NCI-H1436 (cell line): Measurements from ENCODE around the gene CD36.
"Not testable (repeated sequence)": the region's sequence is repeated elsewhere in the genome, so short reads cannot be mapped to it uniquely, and the experiment has no call there.

Experiments
- DNase-seq: peaks from one replicate; lab custom pipeline; 2025; lab: John Stamatoyannopoulos, UW

Gene CD36

DNA sequence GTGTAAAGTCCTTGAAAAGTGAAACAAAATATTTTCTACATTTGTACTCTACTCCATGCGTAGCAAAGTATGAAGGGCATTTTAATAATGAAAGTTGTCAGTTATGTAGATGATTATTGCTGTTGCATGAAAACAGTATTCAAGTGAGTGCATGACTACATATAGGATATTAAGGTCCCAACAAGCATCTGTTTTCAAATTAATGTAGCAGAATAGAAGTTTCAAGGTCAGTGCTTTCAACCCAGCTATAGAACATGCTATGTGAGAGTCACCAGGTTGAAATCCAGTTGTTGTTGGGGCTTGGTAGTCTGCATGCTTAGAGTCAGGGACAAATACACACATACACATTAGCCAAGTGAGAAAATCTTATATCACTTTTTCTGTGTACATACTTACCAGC is 14.8 kb downstream of the CD36 start:
- no peak for DNase-seq

DNA sequence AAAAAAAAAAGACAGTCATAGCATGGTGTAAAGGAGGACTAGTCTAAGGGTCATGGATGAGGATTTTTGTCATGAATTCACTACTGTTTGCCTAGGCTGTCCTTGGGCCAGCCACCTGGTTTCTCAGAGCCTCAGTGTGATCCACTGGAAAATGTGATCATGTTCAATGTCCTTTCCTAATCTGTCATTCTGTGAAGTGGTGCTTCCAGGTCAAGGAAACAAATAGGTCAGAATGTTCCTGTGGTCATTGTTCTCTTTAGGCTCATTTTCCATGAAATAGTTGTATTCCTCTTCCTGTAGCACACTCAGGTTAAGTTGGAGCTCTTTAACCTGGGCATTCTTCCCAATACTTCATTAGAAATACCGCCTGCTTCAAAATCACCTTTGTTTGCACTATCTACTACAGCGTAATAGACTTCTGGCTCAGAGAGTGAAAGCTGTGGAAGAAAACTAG is 16.5 kb downstream of the CD36 start:
- no peak for DNase-seq

DNA sequence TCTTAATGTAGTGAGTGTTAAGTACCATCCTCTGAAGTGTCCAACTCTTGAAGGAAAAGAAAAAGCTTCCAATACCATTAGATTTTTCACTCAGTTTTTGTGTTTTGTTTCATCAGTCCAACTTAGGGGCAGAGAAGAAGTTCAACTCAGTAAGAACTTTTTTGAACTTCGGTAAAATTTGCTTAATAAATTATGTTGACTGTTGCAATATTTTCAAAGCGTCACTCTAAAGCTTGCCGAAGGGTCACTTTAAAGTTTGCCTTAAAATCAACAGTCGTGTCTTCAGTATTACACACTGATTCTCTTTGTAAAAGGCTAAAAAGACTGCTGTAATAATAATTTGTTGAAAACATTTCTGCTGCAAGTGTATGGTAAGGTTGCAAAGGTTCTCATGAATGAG is 17.6 kb downstream of the CD36 start:
- no peak for DNase-seq

DNA sequence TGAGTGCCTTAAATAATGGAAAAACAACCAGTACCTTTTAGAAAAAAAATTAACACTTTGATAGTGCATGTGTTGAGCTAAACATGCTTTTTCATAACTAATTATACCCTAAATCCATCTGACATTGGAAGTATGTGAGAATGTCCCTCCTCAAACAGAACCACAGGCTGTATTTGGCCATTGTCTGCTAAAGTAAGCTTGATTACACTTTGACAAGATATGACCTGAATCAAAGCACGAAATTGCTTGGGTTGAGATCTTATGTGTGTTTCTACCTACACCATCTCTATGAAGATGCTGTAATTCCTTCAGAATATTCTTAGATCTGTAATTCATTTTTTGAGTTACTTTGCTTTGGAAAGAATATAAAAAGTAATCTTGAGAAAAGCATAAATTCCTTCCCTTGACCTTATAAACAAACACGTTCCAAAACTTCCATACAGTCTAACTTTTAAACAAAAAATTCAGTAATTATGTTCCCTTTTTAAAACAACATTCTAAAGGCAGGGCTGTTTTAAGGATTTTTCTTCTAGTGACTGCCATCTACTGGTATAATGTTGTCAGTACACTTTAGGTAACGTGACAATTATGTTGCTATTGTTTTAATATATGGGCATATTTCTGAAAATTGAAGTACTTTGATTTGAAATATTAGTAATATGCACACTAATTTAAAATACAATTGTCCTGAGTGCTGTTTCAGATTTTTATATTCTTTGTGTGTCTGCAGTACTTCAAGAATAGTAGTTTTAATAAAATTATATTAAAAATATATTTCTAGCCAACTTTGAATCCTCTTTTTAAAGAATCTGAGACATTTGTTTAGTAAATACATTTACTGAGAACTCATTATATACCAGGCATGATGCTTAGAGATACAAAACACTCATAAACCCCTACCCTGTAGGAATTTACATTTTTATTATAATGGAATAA is 20.9 kb downstream of the CD36 start:
- peak; percentile 34 for DNase-seq

DNA sequence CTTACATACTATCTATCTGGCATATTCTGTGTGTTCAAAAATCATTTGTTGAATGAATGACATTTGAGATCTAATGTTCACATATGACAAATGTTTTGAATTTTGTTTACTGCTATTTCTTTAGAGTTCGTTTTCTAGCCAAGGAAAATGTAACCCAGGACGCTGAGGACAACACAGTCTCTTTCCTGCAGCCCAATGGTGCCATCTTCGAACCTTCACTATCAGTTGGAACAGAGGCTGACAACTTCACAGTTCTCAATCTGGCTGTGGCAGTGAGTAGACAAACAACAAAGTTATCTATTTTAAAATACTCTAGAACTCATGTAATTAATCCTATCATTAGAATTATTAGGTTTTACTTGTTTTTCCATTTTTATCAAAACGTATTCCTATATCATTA is 22.5 kb downstream of the CD36 start:
- no peak for DNase-seq

DNA sequence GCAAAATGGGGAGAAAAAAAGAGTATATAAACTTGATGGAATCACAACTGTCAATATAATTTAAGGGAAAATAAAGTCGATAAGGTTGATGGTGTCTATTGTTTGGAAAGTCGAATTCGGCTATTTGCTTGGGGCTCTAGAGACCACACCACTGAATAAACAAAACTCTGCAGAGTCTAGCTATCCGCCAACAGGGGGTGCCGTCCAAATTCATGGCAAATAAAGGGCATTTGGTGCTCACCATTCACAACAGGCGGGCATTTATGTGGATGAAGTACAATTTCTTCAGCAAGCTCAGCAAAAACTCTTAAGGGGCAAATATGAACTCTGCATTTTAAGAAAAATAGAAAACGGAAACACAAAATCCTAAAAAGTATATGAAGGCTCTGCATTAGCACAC is 23.3 kb downstream of the CD36 start:
- DNase-seq, result no peak

DNA sequence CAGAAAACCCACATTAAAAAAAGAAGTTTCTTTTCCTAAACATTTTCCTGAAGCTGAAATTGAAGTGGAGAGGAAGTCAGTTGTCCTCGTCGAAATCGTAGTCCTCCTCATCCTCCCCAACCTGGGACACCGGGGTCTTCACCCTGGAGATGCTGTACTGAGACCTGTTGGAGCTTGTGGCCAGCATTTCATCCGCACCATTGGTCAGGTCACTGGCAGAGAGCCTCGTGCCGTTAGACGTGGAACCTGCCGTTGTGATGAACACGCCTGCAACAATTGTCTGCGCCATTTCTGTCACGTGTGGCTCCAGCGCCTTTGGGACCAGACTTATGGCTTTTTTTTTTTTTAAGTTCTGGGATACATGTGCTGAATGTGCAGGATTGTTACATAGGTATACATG is 23.8 kb downstream of the CD36 start:
- DNase-seq, result no peak

DNA sequence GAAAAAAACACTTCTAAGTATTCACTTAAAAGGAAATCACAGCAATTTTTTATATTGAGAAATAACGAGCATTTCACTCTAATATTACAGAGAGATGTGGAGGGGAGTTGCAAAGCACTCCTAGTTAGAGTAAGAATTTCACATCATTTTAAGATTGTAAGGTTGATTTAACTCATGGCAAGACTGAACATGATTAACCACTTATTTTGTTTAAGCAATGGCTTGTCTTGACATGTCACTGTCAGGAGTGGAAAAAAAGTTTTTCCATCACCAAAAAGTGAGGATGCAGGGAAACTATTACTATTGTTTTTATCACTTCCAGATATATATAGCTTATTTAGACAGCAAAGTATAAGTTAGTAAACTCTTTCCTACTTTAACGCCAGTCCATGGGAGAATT is 27.1 kb downstream of the CD36 start:
- no peak for DNase-seq

DNA sequence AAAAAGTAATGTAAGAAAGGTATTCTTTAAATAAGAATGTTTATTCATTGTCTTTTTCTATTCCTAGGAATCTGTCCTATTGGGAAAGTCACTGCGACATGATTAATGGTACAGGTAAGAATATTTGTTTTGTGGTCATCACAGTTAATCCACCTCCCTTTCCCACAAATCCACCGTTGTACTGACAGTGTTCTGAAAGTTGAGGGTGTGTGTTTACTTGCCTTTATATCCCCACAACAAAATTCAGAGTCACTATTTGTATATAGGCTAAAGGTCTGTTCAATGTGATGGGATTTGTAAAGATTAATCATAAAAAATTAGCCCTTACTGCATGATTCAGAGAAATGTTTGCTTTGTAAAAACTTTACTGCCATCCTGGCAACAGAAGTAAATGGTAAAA is 27.9 kb downstream of the CD36 start:
- DNase-seq, result no peak

DNA sequence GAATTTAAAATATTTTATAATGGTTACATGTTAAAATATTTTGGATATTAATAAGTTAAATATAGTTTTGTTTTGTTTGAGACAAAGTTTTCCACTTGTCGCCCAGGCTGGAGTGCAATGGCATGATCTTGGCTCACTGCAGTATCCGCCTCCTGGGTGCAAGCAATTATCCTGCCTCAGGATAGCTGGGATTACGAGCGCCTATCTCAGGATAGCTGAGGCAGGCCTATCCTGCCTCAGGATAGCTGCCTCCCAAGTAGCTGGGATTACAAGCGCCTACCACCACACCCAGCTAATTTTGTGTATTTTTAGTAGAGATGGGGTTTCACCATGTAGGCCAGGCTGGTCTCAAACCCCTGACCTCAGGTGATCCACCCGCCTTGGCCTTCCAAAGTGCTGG is 30.9 kb downstream of the CD36 start:
- DNase-seq, result not testable (repeated sequence)

DNA sequence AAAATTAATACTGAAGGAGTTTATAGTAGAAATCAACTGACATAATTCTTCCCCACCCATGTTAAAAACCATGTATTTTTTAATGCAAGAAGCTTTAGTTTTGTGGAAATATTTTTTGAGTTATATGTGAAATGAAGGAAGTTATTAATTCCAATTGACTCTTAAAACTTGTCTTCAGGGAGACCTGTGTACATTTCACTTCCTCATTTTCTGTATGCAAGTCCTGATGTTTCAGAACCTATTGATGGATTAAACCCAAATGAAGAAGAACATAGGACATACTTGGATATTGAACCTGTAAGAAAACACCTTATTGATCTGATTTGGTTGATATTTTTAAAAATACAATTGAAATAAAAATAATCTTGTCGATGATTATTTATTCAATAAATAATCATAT is 33.3 kb downstream of the CD36 start:
- no peak for DNase-seq

DNA sequence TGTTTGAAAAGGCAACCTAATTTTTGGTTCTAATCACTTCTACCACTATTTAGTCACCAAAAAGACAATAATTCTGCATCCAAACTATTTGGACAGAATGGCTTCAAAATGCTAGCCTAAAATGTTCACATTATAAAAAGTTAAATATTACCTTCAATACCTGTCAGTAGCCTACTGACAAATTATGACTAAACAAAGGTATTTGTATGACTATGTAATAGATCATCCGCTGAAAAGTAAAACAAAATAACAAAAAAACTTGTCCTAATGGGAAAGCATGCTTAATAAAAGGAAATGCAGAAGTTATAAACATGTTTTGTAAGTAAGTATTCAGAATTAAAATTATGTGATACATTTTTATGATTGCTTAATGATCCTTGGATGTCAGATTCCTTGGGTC is 36.6 kb downstream of the CD36 start:
- DNase-seq, result no peak

DNA sequence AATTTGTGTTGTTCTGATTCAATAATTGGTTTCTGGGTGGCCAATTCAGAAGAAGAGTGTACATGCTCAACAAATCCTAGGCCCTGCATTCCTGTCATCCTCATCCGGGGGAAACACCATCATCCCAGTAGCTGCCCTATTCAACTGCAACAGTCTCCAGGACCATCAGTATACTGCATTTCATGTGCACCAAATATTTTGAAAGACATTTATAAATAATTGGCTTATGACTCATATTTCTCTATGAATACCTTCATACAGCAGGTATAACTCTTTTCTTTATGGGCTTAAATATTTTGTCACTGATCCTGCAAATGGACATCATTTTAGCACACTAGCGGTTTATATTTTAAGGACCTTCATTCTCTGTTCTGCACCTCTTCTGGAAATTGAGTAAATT is 38.0 kb downstream of the CD36 start:
- no peak for DNase-seq

DNA sequence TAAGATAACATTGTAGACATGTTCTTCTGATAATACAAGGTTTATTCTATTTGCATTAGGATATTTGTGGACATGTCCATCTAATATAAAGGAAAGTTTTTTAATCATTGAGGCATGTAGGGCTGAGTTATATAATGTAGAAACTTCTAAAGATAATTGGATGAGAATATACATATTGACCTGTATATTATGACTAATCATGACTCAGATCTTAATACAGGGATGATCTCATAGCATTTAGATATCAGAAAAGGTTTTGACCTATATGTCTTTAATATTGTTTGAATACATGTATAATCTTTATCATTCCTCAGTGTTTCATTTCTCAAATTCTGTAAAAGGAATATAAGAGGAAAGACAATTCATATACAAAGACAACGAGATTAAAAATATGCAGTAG is 39.2 kb downstream of the CD36 start:
- no peak for DNase-seq

DNA sequence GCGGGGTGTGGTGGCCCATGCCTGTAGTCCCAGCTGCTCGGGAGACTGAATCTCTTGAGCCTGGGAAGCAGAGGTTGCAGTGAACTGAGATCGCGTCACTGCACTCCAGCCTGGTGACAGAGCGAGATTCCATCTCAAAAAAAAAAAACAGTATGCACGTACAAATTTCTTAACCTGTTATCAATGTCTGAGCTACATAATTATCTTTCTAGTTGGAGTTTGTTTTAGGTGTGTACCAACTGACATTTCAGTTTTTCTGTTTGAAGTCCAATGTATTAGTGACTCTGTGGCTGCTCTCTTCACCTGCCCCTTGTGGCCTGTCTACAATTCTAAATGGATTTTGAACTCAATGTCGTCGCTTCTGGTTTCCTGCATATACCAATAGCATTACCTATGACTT is 40.3 kb downstream of the CD36 start:
- no peak for DNase-seq

DNA sequence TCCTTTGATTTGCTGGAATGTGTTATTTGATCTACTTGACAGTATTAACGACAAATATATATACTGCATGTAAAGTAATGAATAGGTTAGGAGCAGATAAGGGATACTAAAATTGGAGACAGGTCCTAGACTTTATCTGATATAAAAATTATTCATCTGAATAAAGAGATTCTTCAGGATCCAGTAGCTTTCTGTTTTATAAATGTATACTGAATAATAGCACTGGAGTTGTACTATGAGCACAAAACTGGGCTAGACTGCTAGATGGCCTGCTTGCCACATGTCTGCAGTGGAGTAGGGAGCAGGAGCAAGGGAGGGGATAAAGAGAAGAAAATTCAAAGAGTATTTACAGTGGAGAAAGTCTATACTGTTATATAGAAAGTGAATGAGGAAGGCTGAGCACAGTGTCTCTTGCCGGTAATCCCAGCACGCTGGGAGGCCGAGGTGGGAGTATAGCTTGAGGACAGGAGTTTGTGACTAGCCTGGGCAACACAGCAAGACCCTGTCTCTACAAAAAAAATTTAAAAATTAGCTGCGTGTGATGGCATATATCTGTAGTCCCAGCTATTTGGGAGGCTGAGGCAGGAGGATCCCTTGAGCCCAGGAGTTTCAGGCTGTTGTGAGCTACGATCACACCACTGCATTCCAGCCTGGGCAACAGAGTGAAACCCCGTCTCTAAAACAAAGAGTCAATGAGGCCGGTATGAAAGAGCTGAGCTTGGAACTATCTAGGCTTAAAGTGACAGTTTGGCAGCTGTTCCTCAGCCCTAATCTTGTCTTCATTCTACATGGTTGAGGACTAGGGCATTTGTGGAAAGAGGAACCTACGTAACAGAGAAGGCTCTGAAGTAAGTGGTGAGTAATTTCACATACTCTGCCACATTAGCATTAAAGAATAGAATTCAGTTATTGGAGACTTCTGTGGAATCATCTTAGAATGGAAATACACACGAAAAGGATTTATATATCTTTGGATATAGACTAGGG is 41.8 kb downstream of the CD36 start:
- DNase-seq, result no peak

DNA sequence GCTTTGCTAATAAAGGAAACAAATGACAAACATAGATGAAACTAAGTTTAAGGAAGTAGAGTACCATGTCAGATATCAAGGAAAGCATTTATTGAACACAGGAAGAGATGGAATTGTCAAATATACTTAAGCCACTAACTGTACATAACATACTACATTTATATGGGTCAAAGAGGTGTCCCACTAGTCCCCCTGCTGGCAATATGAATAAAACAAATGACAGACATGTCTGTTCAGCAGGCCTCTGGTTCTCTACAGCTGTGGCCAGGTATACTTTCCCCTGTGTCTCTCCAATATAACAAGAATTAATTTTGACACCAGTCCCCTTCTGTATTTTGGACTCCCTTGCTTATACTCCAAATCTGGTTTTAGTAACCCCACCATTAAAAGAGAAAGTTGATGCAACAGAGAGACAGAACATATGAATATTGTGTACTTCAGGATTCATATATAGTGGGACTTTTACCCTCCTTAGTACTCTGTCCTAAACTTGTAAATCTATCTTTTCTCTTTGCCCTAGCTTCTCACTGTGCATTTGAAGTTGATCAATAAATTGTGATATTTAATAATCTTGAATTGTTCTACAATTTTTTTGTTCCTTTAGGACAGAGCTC is 42.9 kb downstream of the CD36 start:
- DNase-seq, result peak; percentile 43

DNA sequence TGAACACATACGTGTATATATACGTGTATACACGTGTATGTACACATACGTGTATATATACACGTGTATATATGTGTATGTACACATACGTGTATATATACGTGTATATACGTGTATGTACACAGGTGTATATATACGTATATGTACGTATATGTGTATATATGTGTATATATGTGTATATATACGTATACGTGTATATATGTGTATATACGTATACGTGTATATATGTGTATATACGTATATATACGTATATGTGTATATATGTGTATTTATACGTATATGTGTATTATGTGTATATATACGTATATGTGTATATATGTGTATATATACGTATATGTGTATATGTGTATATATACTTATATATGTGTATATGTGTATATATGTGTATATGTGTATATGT is 44.3 kb downstream of the CD36 start:
- no peak for DNase-seq

DNA sequence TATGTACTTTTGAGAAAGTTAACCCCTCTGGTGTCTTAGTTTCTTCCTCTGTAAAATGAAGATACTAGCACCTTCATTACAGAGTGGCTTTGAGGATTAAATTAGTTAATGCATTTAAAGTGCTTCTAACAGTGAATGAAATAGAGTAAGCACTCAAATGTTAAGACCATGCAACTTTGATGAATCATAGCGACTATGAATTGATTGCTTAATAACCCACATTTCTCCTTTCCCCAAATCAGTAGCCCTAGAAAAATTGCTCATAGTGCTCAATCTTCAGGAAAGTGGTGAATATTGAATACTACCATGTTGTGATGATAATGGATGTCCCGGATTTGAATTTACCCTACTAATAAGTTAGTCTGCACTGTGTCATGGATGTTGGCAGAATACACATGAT is 48.1 kb downstream of the CD36 start:
- no peak for DNase-seq

DNA sequence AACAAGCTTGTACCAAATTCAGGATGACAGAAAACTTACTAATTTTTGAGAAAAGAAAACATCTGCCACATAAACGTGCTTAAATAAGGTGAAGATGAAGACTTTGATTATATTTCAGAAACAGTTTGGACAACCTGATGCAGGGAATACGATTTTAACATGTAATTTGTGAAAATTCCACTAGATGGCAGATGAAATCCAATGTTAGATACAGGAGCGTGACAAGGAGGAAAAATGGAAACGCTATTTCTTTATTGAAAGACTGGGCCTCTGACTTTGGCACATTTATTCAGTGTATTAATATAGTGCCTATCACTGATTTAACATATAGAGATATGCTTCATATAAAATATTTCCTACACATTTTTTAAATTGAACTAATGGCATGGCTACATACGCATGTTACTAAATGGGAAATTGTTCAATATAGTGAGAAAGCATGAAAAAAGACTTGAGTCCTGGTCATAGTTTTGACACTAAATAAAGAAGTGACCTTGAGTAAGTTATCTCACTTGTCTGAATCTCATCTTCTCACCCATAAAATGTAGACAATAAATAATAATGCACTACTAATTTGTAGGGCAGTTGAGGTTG is 60.7 kb downstream of the CD36 start:
- peak; percentile 45 for DNase-seq

DNA sequence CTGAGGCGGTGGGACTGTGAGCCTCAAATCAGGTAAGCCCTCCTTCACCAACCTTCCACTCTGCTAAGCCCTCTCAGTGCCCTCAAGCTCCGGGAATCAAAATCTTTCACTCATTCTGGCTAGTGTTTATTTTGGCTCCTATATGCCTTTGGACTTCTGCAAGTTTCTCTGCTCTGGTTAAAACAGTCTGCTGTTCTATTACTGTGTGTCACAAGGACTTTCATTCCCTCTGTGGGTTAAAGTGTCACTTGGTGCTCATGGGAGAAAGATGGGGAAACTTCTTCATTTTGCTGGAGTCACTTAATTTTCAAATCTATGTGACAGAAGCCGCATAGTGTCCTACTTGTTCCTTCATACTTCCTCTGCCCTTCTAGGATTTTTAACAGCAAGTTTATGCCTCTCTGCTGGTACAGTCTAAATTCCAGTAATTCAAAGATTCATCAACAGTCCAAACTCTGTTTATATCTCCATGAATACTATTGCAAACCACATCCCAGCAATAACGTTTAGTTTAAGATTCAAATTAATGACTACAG is 61.3 kb downstream of the CD36 start:
- DNase-seq, result no peak

DNA sequence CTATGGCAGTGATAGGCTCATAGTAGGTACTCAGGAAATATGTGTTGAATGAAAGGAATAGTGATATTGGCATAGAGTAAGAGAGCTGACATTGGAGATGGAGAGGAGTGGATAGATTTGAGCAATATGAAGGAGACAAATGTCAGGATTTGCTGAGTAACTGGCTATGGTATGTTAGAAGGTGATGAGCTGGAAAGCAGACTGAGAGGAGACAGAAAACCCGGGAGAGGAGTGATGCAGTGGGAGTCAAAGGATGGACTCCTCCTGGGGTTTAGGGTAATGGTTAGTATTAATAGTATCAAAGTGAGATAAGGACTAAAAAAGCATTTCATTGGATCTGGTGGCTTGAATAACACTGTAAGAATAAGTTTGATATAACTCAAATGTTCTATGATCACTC is 64.8 kb downstream of the CD36 start:
- DNase-seq, result no peak
